Transverse colon (tissue), 4 donors: ENCODE measurements around the gene PIH1D1. TPM values are rescaled to one million over a fixed set of nuclear protein-coding genes. Genes with fewer than 3 reads are reported as not detected.

ENCODE experiments used
- DNase-seq: peaks from one replicate; pipeline ENCODE4 v3.0.0-alpha.2; 2019
- H3K27ac ChIP-seq, 4 donors: fragments of 200-600 bp; sonication (generic); 2 replicates each; pipeline ENCODE4 v1.5.1; 2016 to 2018; ENCODE audit warnings: inconsistent platforms in 4 of 4
- H3K27me3 ChIP-seq: fragments of 200-600 bp; sonication (generic); 2 replicates; pipeline ENCODE4 v1.5.1; 2017; ENCODE audit warnings: inconsistent platforms
- H3K36me3 ChIP-seq, 4 donors: fragments of 200-600 bp; sonication (generic); 2 replicates each; pipeline ENCODE4 v1.5.1; 2017 to 2019; ENCODE audit warnings: inconsistent platforms in 4 of 4
- H3K4me1 ChIP-seq, 4 donors: fragments of 200-600 bp; sonication (generic); 2 replicates each; pipeline ENCODE4 v1.5.1; 2017 to 2020; ENCODE audit warnings: inconsistent platforms in 4 of 4
- H3K4me3 ChIP-seq, 4 donors: fragments of 200-600 bp; sonication (generic); 1 replicate in 1 of 4; 2 replicates in 3 of 4; pipeline versions ENCODE4 v1.5.1 to v1.6.1; 2017 to 2019; ENCODE audit warnings: inconsistent platforms in 4 of 4
- H3K9me3 ChIP-seq, 2 donors: fragments of 200-600 bp; sonication (generic); 2 replicates each; pipeline ENCODE4 v1.5.1; 2017 to 2019; ENCODE audit warnings: inconsistent platforms in 2 of 2
- CTCF ChIP-seq, 5 experiments: fragments of 200-600 bp in 3 of 5; fragments of 450-650 bp in 2 of 5; sonication (generic) in 3 of 5; IDR thresholded peaks; 1 replicate in 2 of 5; 2 replicates in 3 of 5; pipeline ENCODE4 v1.5.1; 2016 to 2017; ENCODE audit warnings: antibody characterized with exemption in 5 of 5, inconsistent platforms in 3 of 5, mild to moderate bottlenecking in 2 of 5, moderate library complexity in 1 of 5
- EP300 ChIP-seq: sonication (generic); formaldehyde crosslinking; IDR thresholded peaks from one replicate; pipeline ENCODE4 v1.6.1; 2017; ENCODE audit warnings: antibody characterized with exemption, low read depth
- POLR2A ChIP-seq: fragments of 450-650 bp; IDR thresholded peaks from one replicate; pipeline ENCODE4 v1.6.1; 2016; ENCODE audit warnings: antibody characterized with exemption, mild to moderate bottlenecking, moderate library complexity
- POLR2AphosphoS5 ChIP-seq, 3 donors: sonication (generic); formaldehyde crosslinking; IDR thresholded peaks; one replicate each; pipeline ENCODE4 v1.6.1; 2016; ENCODE audit warnings: antibody characterized with exemption in 3 of 3
- WGBS, 2 donors: methylation state at CpG; one replicate each; pipeline ENCODE4 v1.1.5; 2018; ENCODE audit warnings: low coverage in 1 of 2; 5-methylcytosine and 5-hydroxymethylcytosine counted together
- in situ Hi-C, 4 donors: fragments of 200-750 bp; cut with MboI; loops; one replicate each; pipeline versions ENCODE4 v1.15.0 to v1.15.1; 2017; ENCODE audit warnings: low sequenced_read_pairs in 3 of 4, low pct_ligation_motif_present in 1 of 4, low pct_unique_long_range_greater_than_20kb in 1 of 4
- intact Hi-C: fragments of 100-400 bp; cut with DNase I; formaldehyde crosslinking; loops from one replicate; pipeline ENCODE4 v1.15.1; 2023; ENCODE audit warnings: low total_unique reads
- total RNA-seq, 4 donors: library from RNA; depleted of rRNA; stranded (reverse); fragments of >200 nt; gene quantifications; one replicate each; pipeline ENCODE4 v1.1.0, GENCODE V29; 2016

PIH1D1 gene
- total RNA-seq, 4 donors from 2014 or later, result 52.7 to 105 (median 90.4) TPM

- Histone ChIP-seq H3K27ac (no peak overlapping the region), H3K36me3 (no peaks in the 10 kb centered on the region), H3K4me1 (peaks cover 8 to 35% (median 14%) of the 10 kb centered on the region in 4 donors), H3K4me3 (no peak overlapping the region), H3K9me3 (no peaks in the 10 kb centered on the region), H3K27me3 (no peaks in the 10 kb centered on the region)
- in situ Hi-C loops, result no loop called here
- no peak for DNase-seq
- intact Hi-C loops, result loop anchor here (10.0 kb wide), 1 partner anchor 212 kb away; the partner anchor contains the start of gene ADM5
- 72 to 80% methylated on average over 4 to 9 of the region's 9 CpGs for WGBS, 2 donors
- TF ChIP-seq EP300 (no peak), POLR2AphosphoS5 (IDR thresholded peaks at IDR 0.05) (no peak), POLR2A (no peak), CTCF (IDR thresholded peaks at IDR 0.05) (no peak)
These were observed 21.3 kb upstream of the PIH1D1 start for GRCh38 chr19:49472936-49473335.

GRCh38 chr19:49470615-49470978 is 19.0 kb upstream of the PIH1D1 start:
- 68 to 90% methylated on average over 2 to 8 of the region's 8 CpGs for WGBS, 2 donors
- no peak for DNase-seq
- in situ Hi-C loops, result no loop called here
- Histone ChIP-seq H3K4me1 (peaks cover 8 to 35% (median 14%) of the 10 kb centered on the region in 4 donors), H3K27ac (peak overlapping the region in 3 of 4 donors; percentile 32 to 69 (median 55)), H3K27me3 (no peaks in the 10 kb centered on the region), H3K9me3 (no peaks in the 10 kb centered on the region), H3K4me3 (no peak overlapping the region), H3K36me3 (peaks cover 0 to 4% (median 0%) of the 10 kb centered on the region in 4 donors)
- intact Hi-C loops, result loop anchor here (10.0 kb wide), 1 partner anchor 214 kb away; the partner anchor contains the start of gene ADM5
- TF ChIP-seq CTCF (IDR thresholded peaks at IDR 0.05), result peak in 1 of 5 experiments; percentile 2
- no peak for TF ChIP-seq POLR2A

GRCh38 chr19:49469828-49470614 is 18.4 kb upstream of the PIH1D1 start:
- peaks cover 8 to 31% (median 14%) of the 10 kb centered on the region in 4 donors for H3K4me1 ChIP-seq
- peaks cover 0 to 8% (median 0%) of the 10 kb centered on the region in 4 donors for H3K36me3 ChIP-seq
- no peak overlapping the region for H3K4me3 ChIP-seq
- intact Hi-C loops (loop anchor here (10.0 kb wide), 1 partner anchor 215 kb away; the partner anchor contains the start of gene ADM5), in situ Hi-C loops (no loop called here)
- 82% methylated on average over 25 of the region's 25 CpGs; no CpG with 5 or more reads in 1 of the 2 donors for WGBS, 2 donors
- H3K27ac ChIP-seq, result peak overlapping the region; percentile 32 to 69 (median 60)
- TF ChIP-seq CTCF (IDR thresholded peaks at IDR 0.05), result peak in 2 of 5 experiments; percentile 14 to 35
- no peak for TF ChIP-seq POLR2A
- no peak for TF ChIP-seq POLR2AphosphoS5 (IDR thresholded peaks at IDR 0.05)
- H3K27me3 ChIP-seq, result no peaks in the 10 kb centered on the region
- peak; percentile 72 for DNase-seq
- no peaks in the 10 kb centered on the region for H3K9me3 ChIP-seq

GRCh38 chr19:49468746-49469447 is 17.3 kb upstream of the PIH1D1 start:
- Histone ChIP-seq H3K27ac (peak overlapping the region; percentile 32 to 69 (median 60)), H3K36me3 (peaks cover 0 to 14% (median 0%) of the 10 kb centered on the region in 4 donors), H3K4me3 (no peak overlapping the region), H3K4me1 (peaks cover 8 to 30% (median 10%) of the 10 kb centered on the region in 4 donors), H3K27me3 (no peaks in the 10 kb centered on the region), H3K9me3 (no peaks in the 10 kb centered on the region)
- intact Hi-C loops (no loop called here), in situ Hi-C loops (no loop called here)
- 49% methylated on average over 15 of the region's 15 CpGs; no CpG with 5 or more reads in 1 of the 2 donors for WGBS, 2 donors
- peak; percentile 77 for DNase-seq
- no peak for TF ChIP-seq POLR2A
- TF ChIP-seq EP300, result no peak
- TF ChIP-seq POLR2AphosphoS5 (IDR thresholded peaks at IDR 0.05), result peak in 1 of 3 donors; percentile 8
